Measurements from ENCODE around the gene MPO. TPM values are rescaled to one million over a fixed set of nuclear protein-coding genes. Genes with fewer than 3 reads are reported as not detected.
A peak's percentile ranks its signal among the peaks of the same experiment; 100 is the strongest.

Gene MPO
- total RNA-seq, 1 donor from 2014 or later = not detected

- no peak for DNase-seq (ENCODE audit: extremely low spot score, unreplicated experiment)
- peaks cover 3% of the 10 kb centered on the region for H3K27me3 Mint-ChIP-seq (ENCODE audit: unreplicated experiment)
- no peak overlapping the region for H3K27ac Mint-ChIP-seq (ENCODE audit: unreplicated experiment)
- TF ChIP-seq CTCF (IDR thresholded peaks at IDR 0.05) = no peak
- H3K36me3 Mint-ChIP-seq (ENCODE audit: unreplicated experiment) = no peaks in the 10 kb centered on the region
- no peaks in the 10 kb centered on the region for H3K9me3 Mint-ChIP-seq (ENCODE audit: unreplicated experiment)
- H3K4me3 Mint-ChIP-seq (ENCODE audit: unreplicated experiment) = no peak overlapping the region
- no peaks in the 10 kb centered on the region for H3K4me1 Mint-ChIP-seq (ENCODE audit: unreplicated experiment)
These were observed 38.0 kb upstream of the MPO start for GRCh38 chr17:58318627-58319172.

- no peak for TF ChIP-seq CTCF (IDR thresholded peaks at IDR 0.05)
- Mint-ChIP-seq H3K27ac (ENCODE audit: unreplicated experiment) (no peak overlapping the region), H3K36me3 (ENCODE audit: unreplicated experiment) (no peaks in the 10 kb centered on the region), H3K9me3 (ENCODE audit: unreplicated experiment) (no peaks in the 10 kb centered on the region), H3K4me1 (ENCODE audit: unreplicated experiment) (no peaks in the 10 kb centered on the region), H3K4me3 (ENCODE audit: unreplicated experiment) (no peak overlapping the region), H3K27me3 (ENCODE audit: unreplicated experiment) (peaks cover 8% of the 10 kb centered on the region)
- DNase-seq (ENCODE audit: extremely low spot score, unreplicated experiment) = no peak
These were observed 37.3 kb upstream of the MPO start for GRCh38 chr17:58318065-58318481.

GRCh38 chr17:58317421-58318064 is 36.8 kb upstream of the MPO start:
- DNase-seq (ENCODE audit: extremely low spot score, unreplicated experiment) = no peak
- Mint-ChIP-seq H3K9me3 (ENCODE audit: unreplicated experiment) (no peaks in the 10 kb centered on the region), H3K27ac (ENCODE audit: unreplicated experiment) (no peak overlapping the region), H3K4me3 (ENCODE audit: unreplicated experiment) (no peak overlapping the region), H3K27me3 (ENCODE audit: unreplicated experiment) (peaks cover 10% of the 10 kb centered on the region), H3K4me1 (ENCODE audit: unreplicated experiment) (no peaks in the 10 kb centered on the region), H3K36me3 (ENCODE audit: unreplicated experiment) (no peaks in the 10 kb centered on the region)
- TF ChIP-seq CTCF (IDR thresholded peaks at IDR 0.05) = peak; percentile 67

GRCh38 chr17:58316260-58316960 is 35.7 kb upstream of the MPO start:
- H3K27me3 Mint-ChIP-seq (ENCODE audit: unreplicated experiment) = peaks cover 11% of the 10 kb centered on the region
- no peaks in the 10 kb centered on the region for H3K36me3 Mint-ChIP-seq (ENCODE audit: unreplicated experiment)
- no peak for TF ChIP-seq CTCF (IDR thresholded peaks at IDR 0.05)
- DNase-seq (ENCODE audit: extremely low spot score, unreplicated experiment) = peak; percentile 75
- no peaks in the 10 kb centered on the region for H3K9me3 Mint-ChIP-seq (ENCODE audit: unreplicated experiment)
- H3K27ac Mint-ChIP-seq (ENCODE audit: unreplicated experiment) = no peak overlapping the region
- no peaks in the 10 kb centered on the region for H3K4me1 Mint-ChIP-seq (ENCODE audit: unreplicated experiment)
- H3K4me3 Mint-ChIP-seq (ENCODE audit: unreplicated experiment) = no peak overlapping the region

- Mint-ChIP-seq H3K9me3 (ENCODE audit: unreplicated experiment) (no peaks in the 10 kb centered on the region), H3K4me3 (ENCODE audit: unreplicated experiment) (no peak overlapping the region), H3K36me3 (ENCODE audit: unreplicated experiment) (no peaks in the 10 kb centered on the region), H3K4me1 (ENCODE audit: unreplicated experiment) (no peaks in the 10 kb centered on the region), H3K27ac (ENCODE audit: unreplicated experiment) (no peak overlapping the region), H3K27me3 (ENCODE audit: unreplicated experiment) (peaks cover 11% of the 10 kb centered on the region)
- TF ChIP-seq CTCF (IDR thresholded peaks at IDR 0.05) = no peak
- DNase-seq (ENCODE audit: extremely low spot score, unreplicated experiment) = peak; percentile 63
These were observed 35.0 kb upstream of the MPO start for GRCh38 chr17:58315750-58316149.
